ENCODE results near the gene SLC16A8. TPM values are rescaled to one million over a fixed set of nuclear protein-coding genes. Genes with fewer than 3 reads are reported as not detected.

The SLC16A8 gene
- polyA plus RNA-seq, 1 experiment: not detected

- CTCF ChIA-PET: interaction anchor here (0.6 kb wide), 1 partner anchor 225 kb away, joined by 3 read pairs; no protein-coding TSS in a partner anchor
- H3K4me3 ChIP-seq (ENCODE audit: low read depth, low read length): no peak overlapping the region
- H3K27ac ChIP-seq (ENCODE audit: low read depth, low read length): no peak overlapping the region
- POLR2A ChIA-PET: no interaction called here
- H3K9me3 ChIP-seq (ENCODE audit: control insufficient read depth, insufficient read depth, low read length): no peaks in the 10 kb centered on the region
- no peak for DNase-seq (ENCODE audit: low read depth, low spot score)
- no peaks in the 10 kb centered on the region for H3K27me3 ChIP-seq (ENCODE audit: control insufficient read depth, insufficient read depth, low read length)
- no peak for TF ChIP-seq CTCF (IDR thresholded peaks at IDR 0.05; ENCODE audit: low read depth, low read length)
Observed at GRCh38 chr22:38067028-38067415, 17.0 kb downstream of the SLC16A8 start.

- DNase-seq (ENCODE audit: low read depth, low spot score): no peak
- ChIA-PET CTCF (interaction anchor here (0.6 kb wide), 1 partner anchor 225 kb away, joined by 3 read pairs; no protein-coding TSS in a partner anchor), POLR2A (no interaction called here)
- Histone ChIP-seq H3K9me3 (ENCODE audit: control insufficient read depth, insufficient read depth, low read length) (no peaks in the 10 kb centered on the region), H3K27me3 (ENCODE audit: control insufficient read depth, insufficient read depth, low read length) (no peaks in the 10 kb centered on the region), H3K4me3 (ENCODE audit: low read depth, low read length) (no peak overlapping the region), H3K27ac (ENCODE audit: low read depth, low read length) (no peak overlapping the region)
- TF ChIP-seq CTCF (IDR thresholded peaks at IDR 0.05; ENCODE audit: low read depth, low read length): no peak
Observed at GRCh38 chr22:38066381-38067027, 17.5 kb downstream of the SLC16A8 start.

- POLR2A ChIA-PET: no interaction called here
- DNase-seq (ENCODE audit: low read depth, low spot score): no peak
- no peaks in the 10 kb centered on the region for H3K9me3 ChIP-seq (ENCODE audit: control insufficient read depth, insufficient read depth, low read length)
- TF ChIP-seq CTCF (IDR thresholded peaks at IDR 0.05; ENCODE audit: low read depth, low read length): no peak
- no peak overlapping the region for H3K27ac ChIP-seq (ENCODE audit: low read depth, low read length)
- no peak overlapping the region for H3K4me3 ChIP-seq (ENCODE audit: low read depth, low read length)
- CTCF ChIA-PET: interaction anchor here (1.1 kb wide), 1 partner anchor 13 kb away, joined by 5 read pairs; no protein-coding TSS in a partner anchor
- H3K27me3 ChIP-seq (ENCODE audit: control insufficient read depth, insufficient read depth, low read length): no peaks in the 10 kb centered on the region
Observed at GRCh38 chr22:38065539-38065938, 18.4 kb downstream of the SLC16A8 start.

GRCh38 chr22:38062791-38063190 is 21.2 kb downstream of the SLC16A8 start:
- ChIA-PET POLR2A (no interaction called here), CTCF (no interaction called here)
- no peak for DNase-seq (ENCODE audit: low read depth, low spot score)
- H3K9me3 ChIP-seq (ENCODE audit: control insufficient read depth, insufficient read depth, low read length): no peaks in the 10 kb centered on the region
- H3K27me3 ChIP-seq (ENCODE audit: control insufficient read depth, insufficient read depth, low read length): no peaks in the 10 kb centered on the region
- no peak for TF ChIP-seq CTCF (IDR thresholded peaks at IDR 0.05; ENCODE audit: low read depth, low read length)
- no peak overlapping the region for H3K27ac ChIP-seq (ENCODE audit: low read depth, low read length)
- H3K4me3 ChIP-seq (ENCODE audit: low read depth, low read length): no peak overlapping the region

Data from AG04450 (cell line).